ENCODE measurements around the gene MAGI2. TPM values are rescaled to one million over a fixed set of nuclear protein-coding genes. Genes with fewer than 3 reads are reported as not detected.
"Not testable (repeated sequence)": the region's sequence is repeated elsewhere in the genome, so short reads cannot be mapped to it uniquely, and the experiment has no call there.

MAGI2 gene
- total RNA-seq, 1 donor from 2014 or later = 0.05 TPM

- intact Hi-C loops (cut with micrococcal nuclease) = loop anchor here (1.0 to 2.0 kb wide), 4 partner anchors 21 to 1158 kb away; partner anchors contain the start of gene RSBN1L
Observed at GRCh38 chr7:78019447-78020135, 1433.9 kb downstream of the MAGI2 start.

GRCh38 chr7:78018641-78019446 is 1434.6 kb downstream of the MAGI2 start:
- intact Hi-C loops (cut with micrococcal nuclease) = no loop called here

GRCh38 chr7:78017591-78018100 is 1435.8 kb downstream of the MAGI2 start:
- intact Hi-C loops (cut with micrococcal nuclease) = no loop called here

- intact Hi-C loops (cut with micrococcal nuclease) = no loop called here
Observed at GRCh38 chr7:78015574-78016260, 1437.8 kb downstream of the MAGI2 start.

GRCh38 chr7:78014401-78014800 is 1439.1 kb downstream of the MAGI2 start:
- intact Hi-C loops (cut with micrococcal nuclease) = no loop called here

- intact Hi-C loops (cut with micrococcal nuclease) = no loop called here
Observed at GRCh38 chr7:78013386-78013785, 1440.1 kb downstream of the MAGI2 start.

- intact Hi-C loops (cut with micrococcal nuclease) = no loop called here
Observed at GRCh38 chr7:78011642-78012041, 1441.8 kb downstream of the MAGI2 start.

- intact Hi-C loops (cut with micrococcal nuclease) = no loop called here
Observed at GRCh38 chr7:78007231-78007630, 1446.2 kb downstream of the MAGI2 start.

- intact Hi-C loops (cut with micrococcal nuclease) = no loop called here
Observed at GRCh38 chr7:78006063-78006755, 1447.3 kb downstream of the MAGI2 start.

- intact Hi-C loops (cut with micrococcal nuclease) = no loop called here
Observed at GRCh38 chr7:78002715-78003114, 1450.8 kb downstream of the MAGI2 start.

- intact Hi-C loops (cut with micrococcal nuclease) = no loop called here
Observed at GRCh38 chr7:78002021-78002420, 1451.4 kb downstream of the MAGI2 start.

GRCh38 chr7:77999168-77999567 is 1454.3 kb downstream of the MAGI2 start:
- intact Hi-C loops (cut with micrococcal nuclease) = not testable (repeated sequence)

GRCh38 chr7:77995717-77996116 is 1457.8 kb downstream of the MAGI2 start:
- intact Hi-C loops (cut with micrococcal nuclease) = no loop called here

GRCh38 chr7:77993838-77994237 is 1459.6 kb downstream of the MAGI2 start:
- intact Hi-C loops (cut with micrococcal nuclease) = no loop called here

- intact Hi-C loops (cut with micrococcal nuclease) = no loop called here
Observed at GRCh38 chr7:77991656-77992055, 1461.8 kb downstream of the MAGI2 start.

GRCh38 chr7:77989981-77990566 is 1463.4 kb downstream of the MAGI2 start:
- intact Hi-C loops (cut with micrococcal nuclease) = no loop called here

- intact Hi-C loops (cut with micrococcal nuclease) = no loop called here
Observed at GRCh38 chr7:77985974-77986339, 1467.5 kb downstream of the MAGI2 start.

GRCh38 chr7:77985232-77985973 is 1468.1 kb downstream of the MAGI2 start:
- intact Hi-C loops (cut with micrococcal nuclease) = no loop called here

GRCh38 chr7:77983973-77984372 is 1469.5 kb downstream of the MAGI2 start:
- intact Hi-C loops (cut with micrococcal nuclease) = no loop called here

GRCh38 chr7:77982926-77983550 is 1470.4 kb downstream of the MAGI2 start:
- intact Hi-C loops (cut with micrococcal nuclease) = no loop called here
